ENCODE measurements around the gene PRCD. TPM values are rescaled to one million over a fixed set of nuclear protein-coding genes. Genes with fewer than 3 reads are reported as not detected.

PRCD gene
- total RNA-seq, 2 donors from 2014 or later: 0.52 to 4.6 TPM

GRCh38 chr17:76500074-76500746, 39.6 kb upstream of the PRCD start:
- no peaks in the 10 kb centered on the region for H3K36me3 ChIP-seq (replicated peaks in 1 of 2; ENCODE audit: insufficient read depth in 1 of 2, low read depth in 2 of 2)
- intact Hi-C loops (cut with DNase I): no loop called here
- DNase-seq (peak in 1 of 4 donors; percentile 30), ATAC-seq (no peak)
- no peak for TF ChIP-seq CTCF (IDR thresholded peaks at IDR 0.05)
- peak in 2 of 3 donors; percentile 17 to 27 for TF ChIP-seq POLR2A (IDR thresholded peaks at IDR 0.05)
- peak overlapping the region; percentile 76 to 96 (median 89) for H3K27ac ChIP-seq
- peaks cover 67% of the 10 kb centered on the region for H3K4me1 ChIP-seq
- H3K9me3 ChIP-seq: no peaks in the 10 kb centered on the region
- H3K27me3 ChIP-seq: no peaks in the 10 kb centered on the region
- 17 to 18% methylated on average over 10 to 17 of the region's 17 CpGs for WGBS, 2 donors
- H3K4me3 ChIP-seq: peak overlapping the region; percentile 41 to 70

- ATAC-seq: peak; percentile 1
- H3K27me3 ChIP-seq: no peaks in the 10 kb centered on the region
These were observed 39.2 kb upstream of the PRCD start for GRCh38 chr17:76500747-76501017.

GRCh38 chr17:76501018-76501826, 38.6 kb upstream of the PRCD start, which contains the start of gene RHBDF2:
TSS of gene RHBDF2 (minus strand) at chr17:76501423. CDS start at chr17:76481524, 19,899 bp downstream.
- H3K4me3 ChIP-seq: peak within 1 kb of the TSS; percentile 41 to 70
- DNase-seq (peak; percentile 95 to 97 (median 96)), ATAC-seq (peak; percentile 85)
- H3K36me3 ChIP-seq (replicated peaks in 1 of 2; ENCODE audit: insufficient read depth in 1 of 2, low read depth in 2 of 2): no peaks in the 10 kb centered on the region
- no peaks in the 10 kb centered on the region for H3K9me3 ChIP-seq
- intact Hi-C loops (cut with DNase I): no loop called here
- TF ChIP-seq CTCF (IDR thresholded peaks at IDR 0.05): no peak
- peak; percentile 75 to 92 (median 87) for TF ChIP-seq POLR2A (IDR thresholded peaks at IDR 0.05)
- H3K4me1 ChIP-seq: peaks cover 65% of the 10 kb centered on the region
- H3K27ac ChIP-seq: peak within 1 kb of the TSS; percentile 85 to 96 (median 92)
- no peaks in the 10 kb centered on the region for H3K27me3 ChIP-seq
- WGBS, 2 donors: 1 to 4% methylated on average over 23 to 34 of the region's 72 CpGs

More at GRCh38 chr17:76500747-76501017, 39.2 kb upstream of the PRCD start:
- Histone ChIP-seq H3K9me3 (no peaks in the 10 kb centered on the region), H3K4me1 (peaks cover 67% of the 10 kb centered on the region), H3K36me3 (replicated peaks in 1 of 2; ENCODE audit: insufficient read depth in 1 of 2, low read depth in 2 of 2) (no peaks in the 10 kb centered on the region), H3K27ac (peak overlapping the region; percentile 76 to 96 (median 89)), H3K4me3 (peak overlapping the region; percentile 41 to 70)
- 18% methylated on average over 10 of the region's 10 CpGs; no CpG with 5 or more reads in 1 of the 2 donors for WGBS, 2 donors
- DNase-seq: no peak
- TF ChIP-seq POLR2A (IDR thresholded peaks at IDR 0.05) (no peak), CTCF (IDR thresholded peaks at IDR 0.05) (no peak)
- intact Hi-C loops (cut with DNase I): no loop called here

- ATAC-seq (peak; percentile 22), DNase-seq (peak; percentile 64 to 85 (median 82))
- H3K9me3 ChIP-seq: no peaks in the 10 kb centered on the region
- intact Hi-C loops (cut with DNase I): no loop called here
- no peak for TF ChIP-seq POLR2A (IDR thresholded peaks at IDR 0.05)
- peak overlapping the region; percentile 85 to 96 (median 92) for H3K27ac ChIP-seq
- H3K4me3 ChIP-seq: no peak overlapping the region
- H3K27me3 ChIP-seq: no peaks in the 10 kb centered on the region
- peaks cover 64% of the 10 kb centered on the region for H3K4me1 ChIP-seq
- WGBS, 2 donors: 38 to 40% methylated on average over 2 to 11 of the region's 11 CpGs
- no peaks in the 10 kb centered on the region for H3K36me3 ChIP-seq (replicated peaks in 1 of 2; ENCODE audit: insufficient read depth in 1 of 2, low read depth in 2 of 2)
These were observed 38.0 kb upstream of the PRCD start for GRCh38 chr17:76501827-76502307.
